Measurements from ENCODE around the gene CYFIP2.

The CYFIP2 gene

DNA sequence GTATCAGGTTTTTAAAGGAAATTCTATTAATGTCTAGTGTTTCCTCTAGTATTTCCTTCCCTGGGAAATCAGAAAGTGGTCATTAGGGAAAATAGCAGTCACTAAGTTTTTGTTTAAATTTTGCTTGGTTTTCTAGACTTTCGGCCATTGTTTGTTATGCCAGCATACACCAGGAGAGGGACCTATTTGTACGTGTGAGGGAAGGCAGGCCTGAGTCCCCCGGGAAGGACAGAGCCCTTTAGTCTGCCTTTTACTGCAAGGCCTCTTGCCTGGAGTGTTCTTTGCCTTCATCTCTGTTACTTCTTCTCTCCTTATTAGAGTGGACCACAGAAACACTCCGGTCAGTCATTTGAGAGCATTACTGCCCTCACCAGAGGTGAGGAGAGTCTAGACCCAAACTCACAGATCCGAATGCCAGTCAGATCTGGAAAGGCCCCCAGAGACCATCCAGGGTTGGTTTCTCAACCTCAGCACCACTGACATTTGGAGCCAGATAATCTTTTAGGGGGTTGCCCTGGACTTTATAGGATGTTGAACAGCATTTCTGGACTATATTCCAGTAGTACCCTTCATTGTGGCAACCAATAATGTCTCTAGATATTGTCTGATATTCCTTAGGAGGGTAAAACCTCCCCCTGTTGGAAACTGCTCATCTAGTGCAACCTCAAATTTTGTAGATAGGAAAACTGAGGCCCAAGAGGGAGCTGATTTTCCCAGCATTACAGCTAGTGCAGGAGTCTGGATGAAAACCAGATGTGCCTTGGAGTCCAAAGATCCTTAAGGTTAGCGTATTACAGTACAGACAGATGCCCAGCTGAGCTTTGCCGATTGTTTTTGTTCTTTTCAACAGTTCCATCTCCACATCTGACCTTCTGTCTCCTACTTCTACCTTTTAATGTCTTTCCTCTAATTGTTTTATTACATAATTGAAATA, 101.1 kb downstream of the CYFIP2 start:
- Mint-ChIP-seq H3K36me3 (peaks cover 100% of the 10 kb centered on the region), H3K27ac (peak overlapping the region; percentile 83), H3K4me3 (no peak overlapping the region), H3K9me3 (no peaks in the 10 kb centered on the region), H3K4me1 (peaks cover 35% of the 10 kb centered on the region)
- no peak for ATAC-seq
- no peak for DNase-seq (ENCODE audit: low spot score in 2 of 2)

DNA sequence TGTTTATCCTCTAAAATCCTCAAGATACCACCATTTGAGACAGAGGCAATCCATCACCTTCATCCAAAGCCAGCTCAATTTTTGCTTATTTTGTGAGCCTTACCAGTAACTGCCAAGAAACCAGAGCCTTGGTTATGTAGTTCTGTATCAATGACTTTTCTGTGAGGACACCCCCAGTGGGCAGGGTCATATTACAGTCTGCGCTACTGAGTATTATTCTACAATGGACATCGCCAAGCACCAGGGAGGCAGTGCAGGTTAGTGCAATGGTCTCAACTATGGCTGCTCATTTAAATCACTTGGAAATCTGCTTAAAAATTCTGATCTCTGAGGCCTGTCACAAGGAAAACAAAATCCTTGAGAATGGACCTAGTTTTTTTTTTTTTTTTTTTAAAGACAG, 103.6 kb downstream of the CYFIP2 start:
- Mint-ChIP-seq H3K4me3 (no peak overlapping the region), H3K36me3 (peaks cover 100% of the 10 kb centered on the region), H3K9me3 (no peaks in the 10 kb centered on the region), H3K27ac (peak overlapping the region; percentile 13), H3K4me1 (peaks cover 19% of the 10 kb centered on the region)
- ATAC-seq, result no peak
- no peak for DNase-seq (ENCODE audit: low spot score in 2 of 2)

GRCh38 chr5:157370967-157371366, 105.0 kb downstream of the CYFIP2 start:
- Mint-ChIP-seq H3K9me3 (no peaks in the 10 kb centered on the region), H3K4me1 (peaks cover 12% of the 10 kb centered on the region), H3K27ac (peak overlapping the region; percentile 71), H3K4me3 (no peak overlapping the region), H3K36me3 (peaks cover 100% of the 10 kb centered on the region)
- DNase-seq (ENCODE audit: low spot score in 2 of 2), result no peak
- ATAC-seq, result no peak

DNA sequence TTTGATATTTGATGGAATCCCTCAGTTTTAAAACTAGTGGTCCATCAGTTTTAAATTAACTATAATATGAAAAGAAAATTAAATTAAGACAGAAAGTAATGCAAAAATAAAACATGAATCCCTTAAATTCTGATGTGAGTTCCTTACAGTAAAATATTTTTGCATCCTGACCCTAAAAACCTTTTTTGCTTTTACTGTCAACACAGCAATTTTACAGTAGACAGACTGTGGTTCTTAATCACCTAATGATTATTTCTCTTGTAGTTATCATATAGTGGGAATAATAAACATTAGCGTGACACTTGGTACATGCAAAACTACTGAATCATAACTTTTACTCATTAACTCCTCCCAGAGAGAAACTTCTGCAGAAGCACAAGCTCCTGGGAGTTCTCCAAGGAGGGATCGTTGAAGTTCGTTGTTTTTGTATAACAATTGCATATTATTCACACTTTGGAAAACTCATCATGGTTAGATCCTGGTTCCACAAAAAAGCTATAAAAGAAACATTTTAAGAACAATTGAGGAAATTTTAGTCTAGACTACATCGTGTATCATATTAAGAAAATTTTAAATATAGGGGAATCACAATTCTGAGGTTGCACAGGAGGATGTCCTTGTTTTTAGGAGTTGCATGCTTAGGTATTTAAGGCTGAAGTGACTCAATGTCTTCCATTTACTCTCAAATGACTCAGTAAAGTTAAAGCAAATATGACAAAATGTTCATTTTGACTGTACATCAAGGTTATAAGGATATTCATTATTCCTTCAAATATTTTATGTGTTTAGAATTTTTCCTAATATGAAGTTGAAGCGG, 105.9 kb downstream of the CYFIP2 start:
- peak overlapping the region; percentile 85 for H3K27ac Mint-ChIP-seq
- DNase-seq (ENCODE audit: low spot score in 2 of 2) (no peak), ATAC-seq (peak; percentile 60)
- H3K4me3 Mint-ChIP-seq, result no peak overlapping the region
- peaks cover 18% of the 10 kb centered on the region for H3K4me1 Mint-ChIP-seq
- no peaks in the 10 kb centered on the region for H3K9me3 Mint-ChIP-seq
- H3K36me3 Mint-ChIP-seq, result peaks cover 97% of the 10 kb centered on the region

GRCh38 chr5:157372472-157372822, 106.5 kb downstream of the CYFIP2 start:
- Mint-ChIP-seq H3K9me3 (no peaks in the 10 kb centered on the region), H3K4me1 (peaks cover 24% of the 10 kb centered on the region), H3K27ac (peak overlapping the region; percentile 85), H3K36me3 (peaks cover 97% of the 10 kb centered on the region), H3K4me3 (no peak overlapping the region)
- DNase-seq (ENCODE audit: low spot score in 2 of 2), result no peak
- no peak for ATAC-seq

- no peak for ATAC-seq
- Mint-ChIP-seq H3K9me3 (no peaks in the 10 kb centered on the region), H3K27ac (peak overlapping the region; percentile 86), H3K4me3 (no peak overlapping the region), H3K36me3 (peaks cover 97% of the 10 kb centered on the region), H3K4me1 (peaks cover 32% of the 10 kb centered on the region)
- DNase-seq (ENCODE audit: low spot score in 2 of 2), result no peak
Observed at GRCh38 chr5:157378509-157378908, 112.6 kb downstream of the CYFIP2 start.

DNA sequence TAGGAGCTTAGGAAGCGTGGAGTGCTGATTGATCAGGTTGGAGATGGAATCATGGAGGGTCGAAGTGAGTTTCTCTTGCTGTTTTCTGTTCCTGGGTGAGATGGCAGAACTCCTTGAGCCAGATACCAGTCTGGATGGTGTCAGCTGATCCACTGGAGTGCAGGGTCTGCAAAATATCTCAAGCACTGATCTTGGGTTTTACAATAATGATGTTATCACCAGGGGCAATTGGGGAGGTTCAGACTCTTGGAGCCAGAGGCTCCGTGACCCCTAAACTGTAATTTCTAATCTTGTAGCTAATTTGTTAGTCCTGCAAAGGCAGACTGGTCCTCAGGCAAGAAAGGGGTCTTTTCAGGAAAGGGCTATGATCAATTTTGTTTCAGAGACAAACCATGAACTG, 114.1 kb downstream of the CYFIP2 start:
- ATAC-seq (no peak), DNase-seq (ENCODE audit: low spot score in 2 of 2) (no peak)
- Mint-ChIP-seq H3K36me3 (peaks cover 97% of the 10 kb centered on the region), H3K4me3 (no peak overlapping the region), H3K4me1 (peaks cover 39% of the 10 kb centered on the region), H3K27ac (peak overlapping the region; percentile 86), H3K9me3 (no peaks in the 10 kb centered on the region)

DNA sequence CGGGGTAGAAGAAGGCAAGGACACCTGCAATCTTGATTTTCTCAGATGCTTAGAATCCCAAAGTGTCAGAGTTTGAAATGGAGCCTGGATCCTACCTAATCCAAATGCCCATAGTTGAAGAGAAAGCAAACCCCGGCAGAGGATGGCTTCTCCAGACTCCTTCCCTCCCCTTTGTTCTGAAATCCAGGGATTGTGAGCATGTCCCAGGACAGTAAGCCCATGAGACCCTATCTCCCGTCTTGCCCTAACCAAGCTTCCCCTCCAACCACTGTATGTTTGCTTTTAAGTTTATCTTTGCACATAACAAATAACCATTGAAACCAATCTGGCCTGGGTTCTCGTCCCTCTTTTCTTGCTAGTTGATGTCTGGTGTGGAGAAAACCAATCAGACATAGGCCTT, 115.8 kb downstream of the CYFIP2 start:
- Mint-ChIP-seq H3K4me1 (peaks cover 29% of the 10 kb centered on the region), H3K36me3 (peaks cover 99% of the 10 kb centered on the region), H3K9me3 (no peaks in the 10 kb centered on the region), H3K4me3 (no peak overlapping the region), H3K27ac (peak overlapping the region; percentile 86)
- ATAC-seq (no peak), DNase-seq (ENCODE audit: low spot score in 2 of 2) (no peak)

DNA sequence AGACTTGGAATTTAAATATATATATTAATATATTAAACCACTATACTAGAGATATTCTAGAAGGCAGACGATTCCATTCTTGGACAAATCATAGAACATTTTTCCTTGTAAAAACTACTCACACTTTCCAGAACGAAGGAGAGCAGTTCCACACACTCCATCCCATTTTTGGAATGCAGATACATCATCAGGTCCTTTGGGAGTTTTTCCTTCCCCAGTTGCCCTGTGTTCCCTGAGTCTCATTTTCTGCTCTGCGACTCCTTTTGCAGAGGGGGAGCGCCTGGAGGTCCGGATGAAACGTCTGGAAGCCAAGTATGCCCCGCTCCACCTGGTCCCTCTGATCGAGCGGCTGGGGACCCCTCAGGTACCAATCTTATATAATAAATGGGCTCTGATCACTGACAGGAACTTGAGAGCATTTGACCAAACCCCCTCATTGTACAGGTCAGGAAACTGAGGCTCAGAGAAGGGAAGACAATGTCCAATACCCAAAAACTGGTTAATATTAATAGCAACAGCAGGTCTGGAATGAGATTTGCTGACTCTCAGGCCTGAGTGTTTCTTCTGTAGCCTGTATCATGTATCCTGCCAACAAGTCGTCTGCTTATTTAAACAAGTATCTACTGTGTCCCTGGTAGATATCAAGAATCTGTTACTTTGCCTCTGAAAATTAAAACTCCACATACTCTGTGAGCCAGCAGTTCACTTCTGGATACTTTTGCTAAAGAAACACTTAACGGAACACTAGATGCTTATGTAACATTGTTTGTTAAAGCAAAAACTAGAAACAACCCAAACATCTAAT, 117.3 kb downstream of the CYFIP2 start:
- Mint-ChIP-seq H3K4me1 (peaks cover 22% of the 10 kb centered on the region), H3K27ac (peak overlapping the region; percentile 43), H3K9me3 (no peaks in the 10 kb centered on the region), H3K36me3 (peaks cover 100% of the 10 kb centered on the region), H3K4me3 (no peak overlapping the region)
- DNase-seq (ENCODE audit: low spot score in 2 of 2) (no peak), ATAC-seq (no peak)

- H3K9me3 Mint-ChIP-seq, result no peaks in the 10 kb centered on the region
- ATAC-seq (no peak), DNase-seq (ENCODE audit: low spot score in 2 of 2) (no peak)
- H3K4me3 Mint-ChIP-seq, result no peak overlapping the region
- peaks cover 99% of the 10 kb centered on the region for H3K36me3 Mint-ChIP-seq
- H3K27ac Mint-ChIP-seq, result peak overlapping the region; percentile 43
- H3K4me1 Mint-ChIP-seq, result peaks cover 40% of the 10 kb centered on the region
Observed at GRCh38 chr5:157384971-157385709, 119.2 kb downstream of the CYFIP2 start.

DNA sequence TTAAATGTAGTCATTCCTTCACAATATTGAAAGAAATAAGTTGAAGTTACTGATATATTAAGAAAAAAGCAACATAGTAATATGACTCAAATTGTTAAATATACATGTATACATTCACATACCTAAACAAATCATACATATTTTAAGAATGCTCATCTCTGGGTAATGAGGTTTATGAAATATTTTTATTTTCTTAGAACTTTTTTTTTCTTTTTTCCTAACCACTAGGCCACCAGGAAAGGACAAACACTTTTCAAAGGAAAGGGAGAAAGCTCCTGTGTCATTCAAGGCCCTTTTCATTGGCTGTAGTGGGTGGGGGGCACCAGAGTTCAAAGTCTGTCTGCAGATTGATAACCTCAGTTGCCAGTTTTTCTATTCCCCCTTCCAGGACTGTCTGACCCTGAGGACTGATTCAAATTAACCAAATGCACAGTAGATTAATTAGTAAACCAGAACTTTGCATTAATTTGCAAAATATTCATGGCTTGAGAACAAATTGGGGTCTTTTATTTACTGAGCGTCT, 121.2 kb downstream of the CYFIP2 start:
- Mint-ChIP-seq H3K36me3 (peaks cover 99% of the 10 kb centered on the region), H3K4me1 (peaks cover 49% of the 10 kb centered on the region), H3K9me3 (no peaks in the 10 kb centered on the region), H3K27ac (peak overlapping the region; percentile 98), H3K4me3 (no peak overlapping the region)
- ATAC-seq (no peak), DNase-seq (ENCODE audit: low spot score in 2 of 2) (no peak)

- no peak for ATAC-seq
- H3K27ac Mint-ChIP-seq, result peak overlapping the region; percentile 98
- peak in 1 of 2 donors; percentile 38 for DNase-seq (ENCODE audit: low spot score in 2 of 2)
- H3K36me3 Mint-ChIP-seq, result peaks cover 99% of the 10 kb centered on the region
- no peaks in the 10 kb centered on the region for H3K9me3 Mint-ChIP-seq
- H3K4me1 Mint-ChIP-seq, result peaks cover 49% of the 10 kb centered on the region
- peak overlapping the region; percentile 26 for H3K4me3 Mint-ChIP-seq
Observed at GRCh38 chr5:157387683-157388093, 121.8 kb downstream of the CYFIP2 start.

DNA sequence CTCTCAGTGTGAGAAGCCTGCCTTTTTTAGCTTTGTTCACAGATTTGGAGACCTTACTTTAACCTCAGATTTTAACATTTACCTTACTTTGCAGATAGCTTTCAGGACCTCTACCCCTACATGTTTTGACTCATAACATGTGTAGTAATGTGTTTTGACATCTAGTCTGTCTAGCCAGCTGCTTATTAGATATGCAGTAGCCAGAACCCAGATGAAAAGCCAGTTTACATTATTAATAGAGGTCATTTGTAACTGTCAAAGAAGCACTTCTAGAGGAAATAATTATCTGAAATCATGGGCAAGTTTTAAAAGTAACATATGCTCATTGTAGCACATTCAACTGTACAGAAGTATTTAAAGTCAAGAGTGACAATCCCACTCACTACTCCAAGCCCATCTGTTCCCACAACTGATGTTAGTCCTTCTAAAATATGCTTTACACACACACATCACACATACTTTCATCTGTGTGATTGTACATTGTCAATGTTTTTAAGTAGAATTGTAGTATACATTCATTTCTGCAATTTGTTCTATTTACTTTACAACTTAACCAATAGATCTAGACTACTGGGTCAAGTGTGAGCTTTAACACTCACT, 122.3 kb downstream of the CYFIP2 start:
- Mint-ChIP-seq H3K27ac (peak overlapping the region; percentile 98), H3K36me3 (peaks cover 99% of the 10 kb centered on the region), H3K4me1 (peaks cover 51% of the 10 kb centered on the region), H3K4me3 (peak overlapping the region; percentile 26), H3K9me3 (no peaks in the 10 kb centered on the region)
- ATAC-seq, result no peak
- DNase-seq (ENCODE audit: low spot score in 2 of 2), result no peak

DNA sequence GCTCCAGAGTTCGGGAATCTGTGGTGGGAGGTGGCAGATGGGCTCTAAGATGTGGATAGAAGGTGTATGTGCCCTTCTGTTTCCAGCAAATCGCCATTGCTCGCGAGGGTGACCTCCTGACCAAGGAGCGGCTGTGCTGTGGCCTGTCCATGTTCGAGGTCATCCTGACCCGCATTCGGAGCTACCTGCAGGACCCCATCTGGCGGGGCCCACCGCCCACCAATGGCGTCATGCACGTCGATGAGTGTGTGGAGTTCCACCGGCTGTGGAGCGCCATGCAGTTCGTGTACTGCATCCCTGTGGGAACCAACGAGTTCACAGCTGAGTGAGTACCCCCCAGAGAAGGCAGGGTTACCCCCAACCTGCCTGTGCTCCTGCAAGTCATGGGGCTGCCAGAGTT, 123.2 kb downstream of the CYFIP2 start:
- no peaks in the 10 kb centered on the region for H3K9me3 Mint-ChIP-seq
- peaks cover 48% of the 10 kb centered on the region for H3K4me1 Mint-ChIP-seq
- H3K36me3 Mint-ChIP-seq, result peaks cover 97% of the 10 kb centered on the region
- ATAC-seq, result no peak
- peak overlapping the region; percentile 65 for H3K4me3 Mint-ChIP-seq
- peak overlapping the region; percentile 98 for H3K27ac Mint-ChIP-seq
- DNase-seq (ENCODE audit: low spot score in 2 of 2), result peak in 1 of 2 donors; percentile 47

All from stimulated activated effector memory CD8-positive, alpha-beta T cell treated with anti-CD3 and anti-CD28 coated beads, Interleukin-12 subunit alpha, Interleukin-12 subunit beta, amount 100 ng/mL, for 72 hours (primary cell).